HepG2 (cell line): ENCODE measurements around the gene TMIGD2. TPM values are rescaled to one million over a fixed set of nuclear protein-coding genes. Genes with fewer than 3 reads are reported as not detected.
A peak's percentile ranks its signal among the peaks of the same experiment; 100 is the strongest.

ENCODE experiments used
- ATAC-seq: fragments of 200-7000 bp; cut with Tn5 transposase; 3 replicates; pipeline ENCODE4 v1.9.1; 2020; ENCODE audit warnings: mild to moderate bottlenecking, moderate library complexity
- BruUV-seq: library from RNA; stranded (reverse); fragments of 400-500 nt; replicated peaks from 2 replicates; lab custom pipeline; 2021; lab: Mats Ljungman, UMichigan
- CTCF ChIA-PET: fragments of 300-600 bp; formaldehyde crosslinking; extraction: SDS; loops from one replicate; lab custom pipeline; 2021; ENCODE audit warnings: low total read pairs, inconsistent platforms, low intra/inter-chr PET ratio; lab: Yijun Ruan, JAX
- POLR2A ChIA-PET: fragments of 350-600 bp; sonication (Branson Sonifier 250); formaldehyde crosslinking; loops from one replicate; lab custom pipeline; 2020; ENCODE audit warnings: antibody characterized with exemption, inconsistent platforms; lab: Yijun Ruan, JAX
- DNase-seq: peaks from one replicate; pipeline ENCODE4 v3.0.0-alpha.2; 2015; ENCODE audit warnings: low spot score
- FAIRE-seq: peaks from 3 replicates; lab custom pipeline; 2011; peaks lifted over from hg19 to GRCh38; lab: Jason Lieb, UNC
- H2AFZ ChIP-seq: one replicate; pipeline ENCODE4 v1.6.1; 2011; ENCODE audit warnings: low read length, inconsistent platforms
- H3K27ac ChIP-seq: fragments of 300-600 bp; 3 replicates; pipeline ENCODE4 v1.8.0; 2011; ENCODE audit warnings: mixed run types, mild to moderate bottlenecking, mixed read lengths, low read length, inconsistent platforms; ENCODE audit not compliant: insufficient read depth; ENCODE audit errors: extremely low read length
- H3K27me3 ChIP-seq, 2 experiments: fragments of 200-600 bp in 1 of 2; 2 replicates in 1 of 2; 3 replicates in 1 of 2; pipeline versions ENCODE4 v1.6.0 to v1.8.0; 2011; ENCODE audit warnings: low read length in 2 of 2, mild to moderate bottlenecking in 2 of 2, moderate library complexity in 2 of 2, inconsistent platforms in 1 of 2; ENCODE audit not compliant: insufficient read depth in 2 of 2, control insufficient read depth in 1 of 2
- H3K36me3 ChIP-seq, 2 experiments: fragments of 200-600 bp in 1 of 2; replicated peaks in 1 of 2; 2 replicates in 1 of 2; 3 replicates in 1 of 2; pipeline versions ENCODE4 v1.5.1 to v1.8.0; 2011; ENCODE audit warnings: low read length in 2 of 2, inconsistent platforms in 1 of 2; ENCODE audit not compliant: insufficient read depth in 2 of 2, control insufficient read depth in 1 of 2
- H3K4me1 ChIP-seq: 2 replicates; pipeline ENCODE4 v1.5.1; 2012; ENCODE audit warnings: low read length, inconsistent platforms; ENCODE audit not compliant: insufficient read depth
- H3K4me2 ChIP-seq: 2 replicates; pipeline ENCODE4 v1.6.0; 2011; ENCODE audit warnings: low read depth, low read length, inconsistent platforms
- H3K4me3 ChIP-seq, 3 experiments: fragments of 200-600 bp in 1 of 3; sonication (generic), shearing (Covaris generic) in 1 of 3; replicated peaks in 1 of 3; 2 replicates each; pipeline ENCODE4 v1.5.1; 2011 to 2016; ENCODE audit warnings: low read length in 3 of 3, inconsistent platforms in 2 of 3, low read depth in 2 of 3, mild to moderate bottlenecking in 2 of 3, control low read depth in 1 of 3, mixed read lengths in 1 of 3; ENCODE audit not compliant: insufficient read depth in 1 of 3
- H3K79me2 ChIP-seq: one replicate; pipeline ENCODE4 v1.6.1; 2011; ENCODE audit warnings: low read length, inconsistent platforms; ENCODE audit not compliant: insufficient read depth
- H3K9ac ChIP-seq: 2 replicates; pipeline ENCODE4 v1.6.0; 2011; ENCODE audit warnings: mild to moderate bottlenecking, low read depth, low read length, inconsistent platforms; ENCODE audit not compliant: insufficient read depth
- H3K9me3 ChIP-seq: 2 replicates; pipeline ENCODE4 v1.5.1; 2012; ENCODE audit warnings: mild to moderate bottlenecking, low read length
- H4K20me1 ChIP-seq: 2 replicates; pipeline ENCODE4 v1.6.0; 2011; ENCODE audit warnings: inconsistent platforms, mild to moderate bottlenecking, low read length, moderate library complexity; ENCODE audit not compliant: insufficient read depth
- AGO2 ChIP-seq: fragments of 200-400 bp; formaldehyde crosslinking; optimal IDR thresholded peaks from 2 replicates; pipeline ENCODE3; 2017; ENCODE audit warnings: mild to moderate bottlenecking, low read depth, low read length, moderate library complexity
- ARNT2 ChIP-seq: sonication (generic); formaldehyde crosslinking; IDR thresholded peaks from 2 replicates; pipeline ENCODE4 v1.8.0; 2022; ENCODE audit warnings: mild to moderate bottlenecking, low read depth, missing genetic modification reagents, moderate library complexity
- ESRRA ChIP-seq: sonication (generic); formaldehyde crosslinking; IDR thresholded peaks from 2 replicates; pipeline ENCODE4 v1.5.1; 2020; ENCODE audit warnings: mild to moderate bottlenecking, low read depth, missing genetic modification reagents
- HMGA1 ChIP-seq: sonication (generic); formaldehyde crosslinking; conservative IDR thresholded peaks from 2 replicates; pipeline ENCODE4 v1.4.0; 2020; ENCODE audit warnings: missing genetic modification reagents
- HNRNPK ChIP-seq: fragments of 200-400 bp; formaldehyde crosslinking; IDR thresholded peaks from 2 replicates; pipeline ENCODE4 v1.6.1; 2018; ENCODE audit warnings: low read length, low read depth, moderate library complexity, mild to moderate bottlenecking; ENCODE audit not compliant: poor library complexity, severe bottlenecking
- KLF6 ChIP-seq: IDR thresholded peaks from 2 replicates; pipeline ENCODE4 v1.8.0; 2016; ENCODE audit warnings: missing biosample characterization, missing genetic modification reagents
- MEIS1 ChIP-seq: sonication (generic); formaldehyde crosslinking; IDR thresholded peaks from 2 replicates; pipeline ENCODE4 v1.9.0; 2021; ENCODE audit warnings: mild to moderate bottlenecking, missing genetic modification reagents, moderate library complexity, borderline replicate concordance
- NONO ChIP-seq, 2 experiments: fragments of 450-650 bp in 1 of 2; sonication (generic) in 1 of 2; formaldehyde crosslinking in 1 of 2; IDR thresholded peaks in 1 of 2; conservative IDR thresholded peaks in 1 of 2; 2 replicates each; pipeline versions ENCODE4 v1.6.1 to v1.8.0; 2017 to 2022; ENCODE audit warnings: mild to moderate bottlenecking in 1 of 2, missing genetic modification reagents in 1 of 2, moderate library complexity in 1 of 2
- PCBP1 ChIP-seq: fragments of 200-400 bp; formaldehyde crosslinking; IDR thresholded peaks from 2 replicates; pipeline ENCODE4 v1.6.1; 2017; ENCODE audit warnings: mild to moderate bottlenecking, low read depth, low read length, borderline replicate concordance
- SUZ12 ChIP-seq: fragments of 150-350 bp; IDR thresholded peaks from 2 replicates; pipeline ENCODE4 v1.6.1; 2014; ENCODE audit warnings: low read depth, low read length
- THRA ChIP-seq: sonication (generic); formaldehyde crosslinking; IDR thresholded peaks from 2 replicates; pipeline ENCODE4 v1.4.0; 2020; ENCODE audit warnings: missing genetic modification reagents, borderline replicate concordance
- ZBTB38 ChIP-seq: sonication (generic); formaldehyde crosslinking; IDR thresholded peaks from 2 replicates; pipeline ENCODE4 v1.5.1; 2020; ENCODE audit warnings: mild to moderate bottlenecking, missing genetic modification reagents
- WGBS: methylation state at CpG from one replicate; pipeline ENCODE4 v1.1.6; 2017; ENCODE audit warnings: low lambda C conversion rate; 5-methylcytosine and 5-hydroxymethylcytosine counted together
- in situ Hi-C: cut with HindIII; loops from 2 replicates; pipeline ENCODE4 v1.10.0; 2017; ENCODE audit warnings: low pct_unique_long_range_greater_than_20kb; ENCODE audit not compliant: extremely low pct_ligation_motif_present
- intact Hi-C: fragments of 100-400 bp; cut with micrococcal nuclease; formaldehyde crosslinking; loops from one replicate; pipeline ENCODE4 v1.10.0; 2022; ENCODE audit not compliant: unreplicated experiment
- polyA plus RNA-seq, 8 experiments: library from polyadenylated mRNA; depleted of rRNA in 3 of 8; stranded (reverse) in 7 of 8; unstranded in 1 of 8; fragments of >200 nt; fragmentation: Illumina TruSeq in 4 of 8; extraction: Trizol in 4 of 8; gene quantifications; 2 replicates each; pipeline versions ENCODE4 v1.2.1 to v1.2.3, GENCODE V29; 2011 to 2016; ENCODE audit warnings: low read depth in 4 of 8, missing spikeins in 1 of 8, mixed read lengths in 1 of 8; ENCODE audit not compliant: insufficient read depth in 1 of 8
- total RNA-seq, 5 experiments: library from RNA; depleted of rRNA; stranded (reverse); fragments of >200 nt; fragmentation: Illumina TruSeq; extraction: Trizol; gene quantifications; 2 replicates each; pipeline ENCODE4 v1.2.3, GENCODE V29; 2016; ENCODE audit warnings: low read depth in 1 of 5

TMIGD2 gene
- total and polyA plus RNA-seq, 2 of the 13 experiments (the other 11 are each of a cell fraction or from before 2014, with no cell fraction given) = 0.11 to 1.0 TPM

GRCh38 chr19:4322942-4323665 lies 20.9 kb upstream of the TMIGD2 start:
- Histone ChIP-seq H3K4me3 (no peak overlapping the region), H3K36me3 (no peaks in the 10 kb centered on the region), H3K9me3 (no peaks in the 10 kb centered on the region), H3K27ac (no peak overlapping the region), H3K9ac (no peak overlapping the region), H2AFZ (no peak overlapping the region), H3K27me3 (no peaks in the 10 kb centered on the region), H3K4me2 (no peak overlapping the region), H3K79me2 (no peaks in the 10 kb centered on the region), H4K20me1 (no peaks in the 10 kb centered on the region), H3K4me1 (no peaks in the 10 kb centered on the region)
- no TSS peak for BruUV-seq
- POLR2A ChIA-PET = interaction anchor here (4.1 kb wide), 1 partner anchor 20 kb away, joined by 22 read pairs; the partner anchor contains the start of gene MPND
- peak; percentile 28; the same call in 2 of the 3 replicates for ATAC-seq
- 65% methylated on average over 9 of the region's 37 CpGs for WGBS
- in situ Hi-C loops (no loop called here), intact Hi-C loops (no loop called here)
- TF ChIP-seq ESRRA (CRISPR knock-in tag) (no peak), PCBP1 (0 out of 2 replicates have a peak, but pooled peaks have one; percentile 37), ZBTB38 (0 out of 2 replicates have a peak, but pooled peaks have one; percentile 39), HMGA1 (no peak), HNRNPK (no peak), NONO (IDR thresholded peaks at IDR 0.05) (no peak), NONO (CRISPR knock-in tag; conservative IDR thresholded peaks at IDR 0.05) (0 out of 2 replicates have a peak, but pooled peaks have one; percentile 38), MEIS1 (no peak), SUZ12 (no peak), THRA (CRISPR knock-in tag) (no peak), KLF6 (CRISPR knock-in tag) (no peak), AGO2 (peak; percentile 29), ARNT2 (CRISPR knock-in tag) (no peak)
- CTCF ChIA-PET = no interaction called here
- no peak for FAIRE-seq
- no peak for DNase-seq
